ENCODE results near the gene CHRNA5.

- TF ChIP-seq CTCF (IDR thresholded peaks at IDR 0.05) = no peak
- TF ChIP-seq ZFX (IDR thresholded peaks at IDR 0.05; ENCODE audit: borderline replicate concordance) = no peak
Observed at GRCh38 chr15:78641102-78641748, 75.9 kb downstream of the CHRNA5 start, which contains the start of gene CHRNB4.

Measured in 22Rv1 (cell line).